ENCODE data around the gene GALNT2. TPM values are rescaled to one million over a fixed set of nuclear protein-coding genes. Genes with fewer than 3 reads are reported as not detected.

Gene GALNT2
- total RNA-seq, 1 experiment from 2014 or later, result 51.1 TPM

DNA sequence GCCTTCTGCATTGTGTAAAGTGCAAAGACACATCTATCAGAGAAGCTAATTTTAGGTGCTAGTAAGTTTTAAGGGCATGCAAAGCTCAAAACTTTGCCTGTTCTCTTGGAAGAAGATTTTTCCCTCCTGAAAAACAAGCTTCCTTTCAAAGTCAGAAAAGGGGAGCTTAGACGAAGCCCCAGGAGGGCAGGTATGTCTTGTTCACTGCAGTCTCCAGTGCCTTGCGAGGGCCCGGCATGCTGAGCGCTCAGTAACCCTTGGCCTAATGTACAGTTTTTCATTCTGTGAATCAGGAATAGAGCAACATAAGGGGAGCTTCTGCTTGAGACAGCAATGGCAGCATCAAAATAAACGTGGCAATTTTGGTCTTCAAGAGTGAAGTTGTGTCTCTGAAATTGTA, 35.0 kb downstream of the GALNT2 start:
- H3K4me1 ChIP-seq, result peaks cover 19% of the 10 kb centered on the region

DNA sequence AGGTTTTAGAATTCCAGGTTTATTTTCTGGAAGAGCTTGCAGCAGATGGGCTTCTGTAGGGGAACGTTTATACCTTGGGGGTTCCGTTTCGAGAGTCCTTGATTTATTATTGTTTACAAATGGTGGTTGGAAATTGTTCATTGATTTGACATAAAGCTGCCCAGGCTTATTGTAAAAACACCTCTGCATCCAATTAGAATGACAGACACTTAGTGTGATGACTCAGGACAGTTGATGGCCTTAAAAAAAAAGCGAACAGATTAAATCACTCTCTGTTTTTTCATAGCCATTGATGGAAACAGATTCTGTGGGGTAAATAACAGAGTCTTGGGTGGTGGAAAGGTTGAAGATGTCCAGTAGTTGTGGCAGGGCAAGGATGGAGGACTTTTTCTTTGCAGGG, 35.4 kb downstream of the GALNT2 start:
- Histone ChIP-seq H3K9me3 (replicated peaks) (no peaks in the 10 kb centered on the region), H3K27me3 (no peaks in the 10 kb centered on the region), H3K27ac (no peak overlapping the region), H3K4me3 (no peak overlapping the region), H3K36me3 (no peaks in the 10 kb centered on the region), H3K4me1 (peaks cover 19% of the 10 kb centered on the region)
- no peak for DNase-seq

More for the DNA sequence above, 35.0 kb downstream of the GALNT2 start:
- Histone ChIP-seq H3K27ac (no peak overlapping the region), H3K9me3 (replicated peaks) (no peaks in the 10 kb centered on the region), H3K27me3 (no peaks in the 10 kb centered on the region), H3K4me3 (no peak overlapping the region), H3K36me3 (no peaks in the 10 kb centered on the region)
- DNase-seq, result no peak

GRCh38 chr1:230103306-230104173, 36.5 kb downstream of the GALNT2 start:
- H3K27ac ChIP-seq, result peak overlapping the region; percentile 42
- H3K4me1 ChIP-seq, result peaks cover 19% of the 10 kb centered on the region
- peak in 1 of 2 experiments; percentile 24 for DNase-seq
- no peaks in the 10 kb centered on the region for H3K9me3 ChIP-seq (replicated peaks)
- H3K4me3 ChIP-seq, result peak overlapping the region; percentile 26
- no peaks in the 10 kb centered on the region for H3K36me3 ChIP-seq
- H3K27me3 ChIP-seq, result no peaks in the 10 kb centered on the region

GRCh38 chr1:230104395-230105244, 37.6 kb downstream of the GALNT2 start:
- H3K4me3 ChIP-seq, result peak overlapping the region; percentile 26
- H3K36me3 ChIP-seq, result no peaks in the 10 kb centered on the region
- no peaks in the 10 kb centered on the region for H3K27me3 ChIP-seq
- H3K9me3 ChIP-seq (replicated peaks), result no peaks in the 10 kb centered on the region
- peak; percentile 93 for DNase-seq
- peak overlapping the region; percentile 42 for H3K27ac ChIP-seq
- H3K4me1 ChIP-seq, result peaks cover 19% of the 10 kb centered on the region

- H3K36me3 ChIP-seq, result no peaks in the 10 kb centered on the region
- peak overlapping the region; percentile 42 for H3K27ac ChIP-seq
- H3K27me3 ChIP-seq, result no peaks in the 10 kb centered on the region
- H3K4me1 ChIP-seq, result peaks cover 25% of the 10 kb centered on the region
- no peak for DNase-seq
- H3K4me3 ChIP-seq, result peak overlapping the region; percentile 26; the same call in 1 of the 2 replicates
- no peaks in the 10 kb centered on the region for H3K9me3 ChIP-seq (replicated peaks)
These were observed 38.3 kb downstream of the GALNT2 start for GRCh38 chr1:230105245-230105753.

DNA sequence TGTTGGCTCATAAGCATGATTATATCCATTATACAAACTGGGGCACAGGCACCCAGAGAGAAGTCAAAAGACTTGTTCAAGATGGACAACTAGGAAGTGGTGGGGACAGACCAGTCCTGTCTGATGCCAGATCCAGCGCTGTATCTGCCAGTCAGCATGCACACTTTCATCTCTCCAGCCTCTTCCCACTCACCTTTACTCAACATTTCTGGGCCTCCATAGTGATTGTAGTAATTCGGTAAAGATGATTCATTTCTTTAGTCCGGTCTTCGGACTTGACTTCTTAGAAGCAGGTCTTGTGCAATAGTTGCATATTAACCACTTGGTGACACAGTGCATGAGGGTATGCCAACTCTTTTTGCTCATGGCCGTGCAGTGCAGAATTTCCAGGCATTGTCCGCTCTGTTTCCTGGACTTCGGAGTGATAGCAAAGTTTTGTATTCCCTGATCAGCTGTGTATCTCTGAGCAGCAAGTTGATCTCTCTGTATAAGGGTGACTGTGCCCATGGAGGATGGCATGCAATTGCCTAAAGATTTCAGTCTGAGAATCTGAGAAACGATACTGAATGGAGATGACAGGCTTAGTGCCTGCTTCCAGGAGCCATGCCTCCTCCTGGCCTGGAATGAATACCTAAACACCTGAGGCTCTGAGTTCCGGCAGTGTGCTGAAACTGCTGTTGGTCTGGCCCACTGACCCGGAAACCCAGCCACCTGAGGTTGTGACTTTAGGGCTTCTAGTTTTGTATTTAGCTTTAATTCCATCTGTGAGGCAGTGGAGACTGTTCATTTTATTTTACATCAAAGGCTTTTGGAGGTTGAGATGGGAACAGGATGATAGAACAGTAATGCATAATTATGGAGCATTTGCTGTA, 39.0 kb downstream of the GALNT2 start:
- H3K27me3 ChIP-seq, result no peaks in the 10 kb centered on the region
- H3K4me1 ChIP-seq, result peaks cover 25% of the 10 kb centered on the region
- no peak for DNase-seq
- no peaks in the 10 kb centered on the region for H3K36me3 ChIP-seq
- no peak overlapping the region for H3K4me3 ChIP-seq
- no peaks in the 10 kb centered on the region for H3K9me3 ChIP-seq (replicated peaks)
- H3K27ac ChIP-seq, result no peak overlapping the region

DNA sequence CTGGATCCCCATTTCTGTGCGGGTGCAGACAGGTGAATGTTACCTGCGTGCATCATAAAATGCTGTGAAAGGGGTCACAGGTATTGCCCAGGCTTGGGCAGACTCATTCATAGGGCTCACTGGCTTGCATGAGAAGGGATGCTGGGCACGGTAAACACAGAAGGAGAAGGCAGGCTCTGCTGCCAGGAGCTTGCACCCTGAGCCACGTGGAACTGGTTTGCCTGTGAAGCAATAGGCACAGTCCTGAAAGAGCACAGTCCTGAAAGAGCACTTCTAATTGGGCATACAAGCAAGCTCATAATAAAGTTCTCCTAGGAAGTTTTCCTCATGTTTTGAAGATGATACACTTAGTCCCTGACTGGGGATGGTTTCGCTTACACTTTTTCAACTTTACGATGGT, 40.9 kb downstream of the GALNT2 start:
- DNase-seq, result no peak

GRCh38 chr1:230108580-230108979, 41.5 kb downstream of the GALNT2 start:
- H3K36me3 ChIP-seq, result no peaks in the 10 kb centered on the region
- DNase-seq, result no peak
- H3K4me1 ChIP-seq, result peaks cover 19% of the 10 kb centered on the region
- no peaks in the 10 kb centered on the region for H3K27me3 ChIP-seq
- H3K27ac ChIP-seq, result no peak overlapping the region
- no peak overlapping the region for H3K4me3 ChIP-seq
- no peaks in the 10 kb centered on the region for H3K9me3 ChIP-seq (replicated peaks)

More for the DNA sequence above, 40.9 kb downstream of the GALNT2 start:
- Histone ChIP-seq H3K4me1 (peaks cover 25% of the 10 kb centered on the region), H3K27me3 (no peaks in the 10 kb centered on the region), H3K9me3 (replicated peaks) (no peaks in the 10 kb centered on the region), H3K36me3 (no peaks in the 10 kb centered on the region), H3K4me3 (no peak overlapping the region), H3K27ac (no peak overlapping the region)

GRCh38 chr1:230109066-230109465, 42.0 kb downstream of the GALNT2 start:
- Histone ChIP-seq H3K4me3 (no peak overlapping the region), H3K4me1 (peaks cover 19% of the 10 kb centered on the region), H3K27me3 (no peaks in the 10 kb centered on the region), H3K27ac (no peak overlapping the region), H3K36me3 (no peaks in the 10 kb centered on the region), H3K9me3 (replicated peaks) (no peaks in the 10 kb centered on the region)
- no peak for DNase-seq

GRCh38 chr1:230109895-230110667, 43.0 kb downstream of the GALNT2 start:
- H3K4me3 ChIP-seq, result no peak overlapping the region
- DNase-seq, result peak in 1 of 2 experiments; percentile 23
- no peaks in the 10 kb centered on the region for H3K36me3 ChIP-seq
- peaks cover 17% of the 10 kb centered on the region for H3K4me1 ChIP-seq
- H3K9me3 ChIP-seq (replicated peaks), result no peaks in the 10 kb centered on the region
- H3K27ac ChIP-seq, result no peak overlapping the region
- H3K27me3 ChIP-seq, result no peaks in the 10 kb centered on the region

DNA sequence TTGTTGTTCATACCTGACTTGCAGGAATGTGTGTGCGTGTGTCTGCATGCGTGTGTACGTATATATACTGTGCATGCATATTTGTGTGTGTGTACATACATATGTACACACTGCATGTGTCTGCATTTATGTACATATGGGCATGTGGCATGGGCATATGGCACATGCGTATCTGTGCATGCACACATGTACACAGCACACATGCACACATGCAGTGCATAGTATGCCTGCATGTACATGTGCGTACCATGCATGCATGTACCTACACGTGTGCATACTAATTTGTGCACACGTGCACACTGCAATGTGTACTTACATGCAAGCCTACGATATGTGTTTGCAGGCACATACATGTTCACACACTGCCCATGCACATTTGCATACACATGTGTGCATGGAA, 43.9 kb downstream of the GALNT2 start:
- Histone ChIP-seq H3K27ac (no peak overlapping the region), H3K36me3 (0 out of 2 replicates have a peak, but pooled peaks cover 2% of the 10 kb centered on the region), H3K9me3 (replicated peaks) (no peaks in the 10 kb centered on the region), H3K27me3 (no peaks in the 10 kb centered on the region), H3K4me1 (peaks cover 8% of the 10 kb centered on the region; the same call in 1 of the 2 replicates), H3K4me3 (no peak overlapping the region)
- no peak for DNase-seq

- Histone ChIP-seq H3K9me3 (replicated peaks) (no peaks in the 10 kb centered on the region), H3K36me3 (peaks cover 4% of the 10 kb centered on the region; the same call in 1 of the 2 replicates), H3K4me1 (peaks cover 6% of the 10 kb centered on the region; the same call in 1 of the 2 replicates), H3K27me3 (no peaks in the 10 kb centered on the region), H3K4me3 (no peak overlapping the region), H3K27ac (no peak overlapping the region)
- peak; percentile 32 to 58 for DNase-seq
These were observed 45.2 kb downstream of the GALNT2 start for GRCh38 chr1:230112131-230112701.

DNA sequence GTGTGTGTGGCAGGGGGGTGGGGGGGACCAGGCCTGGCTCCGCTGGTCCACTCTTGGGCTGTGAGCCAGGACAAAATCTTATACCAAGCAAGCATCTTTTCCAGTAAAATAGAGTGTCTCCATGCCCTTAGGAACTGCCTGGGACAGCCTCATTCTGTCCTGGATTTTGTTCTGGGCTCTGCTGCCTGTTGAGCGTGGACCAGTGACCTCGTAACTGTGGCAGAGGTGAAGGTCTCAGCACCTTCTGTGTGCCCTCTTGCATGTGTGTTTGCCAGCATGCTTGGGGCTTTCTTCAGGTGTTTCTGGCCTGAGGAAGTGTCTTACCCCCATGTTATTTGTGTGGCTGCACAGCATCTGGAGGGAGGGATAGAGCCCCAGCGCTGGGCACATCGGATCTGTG, 45.7 kb downstream of the GALNT2 start:
- Histone ChIP-seq H3K4me3 (no peak overlapping the region), H3K4me1 (peaks cover 6% of the 10 kb centered on the region; the same call in 1 of the 2 replicates), H3K27me3 (no peaks in the 10 kb centered on the region), H3K9me3 (replicated peaks) (no peaks in the 10 kb centered on the region), H3K27ac (no peak overlapping the region), H3K36me3 (peaks cover 4% of the 10 kb centered on the region; the same call in 1 of the 2 replicates)
- DNase-seq, result no peak

Measured in SJCRH30 (cell line).